HUES6 (cell line): ENCODE data around the gene IGSF11.
"Not testable (repeated sequence)": the region's sequence is repeated elsewhere in the genome, so short reads cannot be mapped to it uniquely, and the experiment has no call there.

Experiments
- H3K27ac ChIP-seq: 2 replicates; pipeline ENCODE4 v1.7.0; 2013; ENCODE audit warnings: low read depth, mild to moderate bottlenecking, low read length, inconsistent platforms
- H3K27me3 ChIP-seq: 2 replicates; pipeline ENCODE4 v1.6.1; 2013; ENCODE audit warnings: low read length; ENCODE audit not compliant: control insufficient read depth, insufficient read depth
- H3K36me3 ChIP-seq: 2 replicates; pipeline ENCODE4 v1.6.1; 2013; ENCODE audit warnings: low read length; ENCODE audit not compliant: control insufficient read depth, insufficient read depth
- H3K4me1 ChIP-seq: 2 replicates; pipeline ENCODE4 v1.6.1; 2013; ENCODE audit warnings: low read length; ENCODE audit not compliant: control insufficient read depth, insufficient read depth
- H3K4me3 ChIP-seq: 2 replicates; pipeline ENCODE4 v1.5.1; 2013; ENCODE audit warnings: low read depth, low read length
- H3K9ac ChIP-seq: one replicate; pipeline ENCODE4 v1.6.1; 2013; ENCODE audit warnings: mild to moderate bottlenecking, low read length
- H3K9me3 ChIP-seq: 2 replicates; pipeline ENCODE4 v1.6.1; 2013; ENCODE audit warnings: low read depth, low read length; ENCODE audit not compliant: control insufficient read depth, insufficient read depth

Gene IGSF11

GRCh38 chr3:118988198-118989130 is 46.2 kb downstream of the IGSF11 start:
- Histone ChIP-seq H3K9ac (no peak overlapping the region), H3K9me3 (no peaks in the 10 kb centered on the region), H3K27ac (no peak overlapping the region), H3K36me3 (no peaks in the 10 kb centered on the region), H3K27me3 (no peaks in the 10 kb centered on the region), H3K4me3 (peak overlapping the region; percentile 31; the same call in 1 of the 2 replicates), H3K4me1 (peaks cover 48% of the 10 kb centered on the region)

GRCh38 chr3:118987477-118987876 is 47.2 kb downstream of the IGSF11 start:
- H3K9ac ChIP-seq, result no peak overlapping the region
- H3K36me3 ChIP-seq, result no peaks in the 10 kb centered on the region
- H3K27ac ChIP-seq, result no peak overlapping the region
- no peak overlapping the region for H3K4me3 ChIP-seq
- H3K9me3 ChIP-seq, result no peaks in the 10 kb centered on the region
- no peaks in the 10 kb centered on the region for H3K27me3 ChIP-seq
- H3K4me1 ChIP-seq, result peaks cover 48% of the 10 kb centered on the region

- H3K4me3 ChIP-seq, result no peak overlapping the region
- no peak overlapping the region for H3K27ac ChIP-seq
- peaks cover 47% of the 10 kb centered on the region for H3K4me1 ChIP-seq
- no peak overlapping the region for H3K9ac ChIP-seq
- H3K27me3 ChIP-seq, result no peaks in the 10 kb centered on the region
- no peaks in the 10 kb centered on the region for H3K36me3 ChIP-seq
- no peaks in the 10 kb centered on the region for H3K9me3 ChIP-seq
These were observed 47.9 kb downstream of the IGSF11 start for GRCh38 chr3:118986734-118987133.

GRCh38 chr3:118984699-118985098 is 49.9 kb downstream of the IGSF11 start:
- Histone ChIP-seq H3K9me3 (no peaks in the 10 kb centered on the region), H3K4me1 (peaks cover 38% of the 10 kb centered on the region), H3K27ac (no peak overlapping the region), H3K9ac (no peak overlapping the region), H3K36me3 (no peaks in the 10 kb centered on the region), H3K4me3 (no peak overlapping the region), H3K27me3 (no peaks in the 10 kb centered on the region)

- H3K4me3 ChIP-seq, result no peak overlapping the region
- H3K36me3 ChIP-seq, result no peaks in the 10 kb centered on the region
- H3K4me1 ChIP-seq, result peaks cover 18% of the 10 kb centered on the region
- H3K27ac ChIP-seq, result no peak overlapping the region
- H3K9me3 ChIP-seq, result no peaks in the 10 kb centered on the region
- H3K9ac ChIP-seq, result no peak overlapping the region
- H3K27me3 ChIP-seq, result no peaks in the 10 kb centered on the region
These were observed 53.0 kb downstream of the IGSF11 start for GRCh38 chr3:118981494-118982134.

GRCh38 chr3:118980832-118981231 is 53.8 kb downstream of the IGSF11 start:
- Histone ChIP-seq H3K27me3 (no peaks in the 10 kb centered on the region), H3K9me3 (no peaks in the 10 kb centered on the region), H3K36me3 (no peaks in the 10 kb centered on the region), H3K4me1 (peaks cover 11% of the 10 kb centered on the region), H3K4me3 (no peak overlapping the region), H3K9ac (no peak overlapping the region), H3K27ac (no peak overlapping the region)

GRCh38 chr3:118978393-118978758 is 56.3 kb downstream of the IGSF11 start:
- Histone ChIP-seq H3K9me3 (no peaks in the 10 kb centered on the region), H3K27ac (no peak overlapping the region), H3K27me3 (no peaks in the 10 kb centered on the region)

GRCh38 chr3:118977671-118978392 is 56.8 kb downstream of the IGSF11 start:
- no peaks in the 10 kb centered on the region for H3K36me3 ChIP-seq
- H3K27ac ChIP-seq, result no peak overlapping the region
- no peak overlapping the region for H3K4me3 ChIP-seq
- H3K9ac ChIP-seq, result no peak overlapping the region
- peaks cover 3% of the 10 kb centered on the region; the same call in 1 of the 2 replicates for H3K4me1 ChIP-seq
- H3K27me3 ChIP-seq, result no peaks in the 10 kb centered on the region
- no peaks in the 10 kb centered on the region for H3K9me3 ChIP-seq

More at GRCh38 chr3:118978393-118978758, 56.3 kb downstream of the IGSF11 start:
- Histone ChIP-seq H3K4me1 (no peaks in the 10 kb centered on the region), H3K36me3 (no peaks in the 10 kb centered on the region), H3K4me3 (no peak overlapping the region), H3K9ac (no peak overlapping the region)

GRCh38 chr3:118977118-118977517 is 57.5 kb downstream of the IGSF11 start:
- H3K27me3 ChIP-seq, result no peaks in the 10 kb centered on the region
- peaks cover 5% of the 10 kb centered on the region; the same call in 1 of the 2 replicates for H3K4me1 ChIP-seq
- H3K9ac ChIP-seq, result no peak overlapping the region
- H3K9me3 ChIP-seq, result no peaks in the 10 kb centered on the region
- no peak overlapping the region for H3K27ac ChIP-seq
- H3K4me3 ChIP-seq, result no peak overlapping the region
- no peaks in the 10 kb centered on the region for H3K36me3 ChIP-seq

GRCh38 chr3:118975476-118975875 is 59.2 kb downstream of the IGSF11 start:
- not testable (repeated sequence) for H3K27ac ChIP-seq, H3K9me3 ChIP-seq, H3K4me3 ChIP-seq, H3K4me1 ChIP-seq, H3K36me3 ChIP-seq, H3K27me3 ChIP-seq, H3K9ac ChIP-seq
